GM23338 (cell line): ENCODE results near the gene SCYGR4.

ENCODE experiments used
- CREB1 ChIP-seq: fragments of 250-450 bp; sonication (Bioruptor Pico); IDR thresholded peaks from 2 replicates; pipeline ENCODE4 v1.5.0; 2020; ENCODE audit warnings: low read depth, mild to moderate bottlenecking, moderate library complexity
- CTCF ChIP-seq, 2 experiments: fragments of 200-600 bp in 1 of 2; sonication (generic) in 1 of 2; conservative IDR thresholded peaks; 2 replicates each; pipeline versions ENCODE4 v1.5.1 to v1.6.1; 2016 to 2017; ENCODE audit warnings: antibody characterized with exemption in 2 of 2, low read depth in 2 of 2, mild to moderate bottlenecking in 2 of 2, moderate library complexity in 1 of 2
- EZH2phosphoT487 ChIP-seq: fragments of 200-600 bp; sonication (generic); IDR thresholded peaks from one replicate; pipeline ENCODE4 v1.8.1; 2018; ENCODE audit warnings: antibody characterized with exemption; ENCODE audit not compliant: unreplicated experiment
- POLR2AphosphoS5 ChIP-seq: IDR thresholded peaks from 2 replicates; pipeline ENCODE4 v1.6.1; 2016; ENCODE audit warnings: antibody characterized with exemption, low read depth
- ZNF462 ChIP-seq: fragments of 250-450 bp; sonication (Bioruptor Pico); IDR thresholded peaks from 2 replicates; pipeline ENCODE4 v1.5.0; 2020; ENCODE audit warnings: mild to moderate bottlenecking, moderate library complexity

- TF ChIP-seq CTCF (conservative IDR thresholded peaks at IDR 0.05; ENCODE audit: low read depth in 2 of 2) = no peak
- TF ChIP-seq POLR2AphosphoS5 = no peak
- no peak for TF ChIP-seq ZNF462 (CRISPR knock-in tag)
- no peak for TF ChIP-seq CREB1 (CRISPR knock-in tag)
- TF ChIP-seq EZH2phosphoT487 = no peak
Observed at GRCh38 chr2:227627769-227628168, 10.5 kb downstream of the SCYGR4 start.
